Colon (tissue), 2 donors: ENCODE results near the gene SLC38A3.
"Not testable (repeated sequence)": the region's sequence is repeated elsewhere in the genome, so short reads cannot be mapped to it uniquely, and the experiment has no call there.

ENCODE experiments used
- FAIRE-seq: peaks from 2 replicates; lab custom pipeline; 2012; peaks lifted over from hg19 to GRCh38; lab: Jason Lieb, UNC
- donor health status: control.
- donor health status: control.

The SLC38A3 gene

GRCh38 chr3:50211368-50211717, 6.3 kb downstream of the SLC38A3 start:
- not testable (repeated sequence) for FAIRE-seq

DNA sequence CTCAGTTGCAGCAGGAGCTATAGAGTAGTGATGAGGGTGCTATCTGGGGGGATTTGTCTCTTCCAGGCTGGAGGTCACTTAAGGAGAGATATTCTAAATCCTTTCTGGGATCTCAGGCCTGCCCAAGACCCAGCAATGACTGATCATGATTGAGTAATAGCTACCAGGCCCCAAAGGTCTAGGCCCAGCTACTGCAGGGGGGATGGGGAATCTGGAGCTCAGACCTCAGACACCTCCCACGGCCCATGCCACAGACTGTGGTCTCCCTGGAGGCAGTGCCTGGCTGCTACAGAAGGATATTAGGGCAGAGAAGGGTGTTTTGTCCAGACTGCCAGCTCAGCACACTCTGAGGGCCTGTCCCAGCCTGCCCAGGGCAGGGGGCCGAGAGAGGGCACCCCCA, 6.9 kb downstream of the SLC38A3 start:
- FAIRE-seq: no peak

GRCh38 chr3:50212502-50212901, 7.4 kb downstream of the SLC38A3 start:
- FAIRE-seq: no peak

GRCh38 chr3:50212971-50213370, 7.9 kb downstream of the SLC38A3 start:
- FAIRE-seq: no peak

- no peak for FAIRE-seq
Observed at GRCh38 chr3:50213373-50213772, 8.3 kb downstream of the SLC38A3 start.

GRCh38 chr3:50214824-50215223, 9.8 kb downstream of the SLC38A3 start:
- no peak for FAIRE-seq

DNA sequence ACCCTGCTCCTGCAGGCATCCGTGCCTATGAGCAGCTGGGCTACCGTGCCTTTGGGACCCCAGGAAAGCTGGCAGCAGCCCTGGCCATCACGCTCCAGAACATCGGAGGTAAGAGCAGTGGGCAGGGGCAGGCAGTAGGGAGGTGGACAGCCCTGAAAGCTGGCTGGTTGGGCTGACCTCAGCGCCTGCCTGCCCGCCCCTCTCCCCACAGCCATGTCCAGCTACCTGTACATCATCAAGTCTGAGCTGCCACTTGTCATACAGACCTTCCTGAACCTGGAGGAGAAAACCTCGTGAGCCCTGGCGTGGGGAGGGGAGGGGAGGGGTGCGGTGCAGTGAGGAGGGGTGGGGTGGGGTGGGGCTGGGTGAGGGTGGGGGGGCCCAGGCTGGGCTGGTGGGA, 10.5 kb downstream of the SLC38A3 start:
- FAIRE-seq: no peak

GRCh38 chr3:50217681-50218080, 12.6 kb downstream of the SLC38A3 start:
- no peak for FAIRE-seq

DNA sequence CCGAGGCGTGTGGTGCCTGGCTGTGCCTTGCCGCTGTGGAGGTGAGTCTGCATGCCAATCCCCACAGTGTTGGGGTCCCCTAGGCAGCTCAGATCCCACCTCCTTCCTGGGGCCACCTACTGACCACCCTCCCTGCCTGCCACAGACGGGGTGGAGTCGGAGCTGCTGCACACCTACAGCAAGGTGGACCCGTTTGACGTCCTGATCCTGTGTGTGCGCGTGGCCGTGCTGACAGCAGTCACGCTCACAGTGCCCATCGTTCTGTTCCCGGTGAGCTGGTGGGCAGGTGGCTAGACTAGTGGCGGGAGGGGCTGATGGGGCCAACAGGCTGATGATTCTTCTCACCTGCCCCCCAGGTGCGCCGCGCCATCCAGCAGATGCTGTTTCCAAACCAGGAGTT, 13.4 kb downstream of the SLC38A3 start:
- no peak for FAIRE-seq

- FAIRE-seq: no peak
Observed at GRCh38 chr3:50219285-50219684, 14.2 kb downstream of the SLC38A3 start.

GRCh38 chr3:50220109-50220508, 15.0 kb downstream of the SLC38A3 start:
- no peak for FAIRE-seq

DNA sequence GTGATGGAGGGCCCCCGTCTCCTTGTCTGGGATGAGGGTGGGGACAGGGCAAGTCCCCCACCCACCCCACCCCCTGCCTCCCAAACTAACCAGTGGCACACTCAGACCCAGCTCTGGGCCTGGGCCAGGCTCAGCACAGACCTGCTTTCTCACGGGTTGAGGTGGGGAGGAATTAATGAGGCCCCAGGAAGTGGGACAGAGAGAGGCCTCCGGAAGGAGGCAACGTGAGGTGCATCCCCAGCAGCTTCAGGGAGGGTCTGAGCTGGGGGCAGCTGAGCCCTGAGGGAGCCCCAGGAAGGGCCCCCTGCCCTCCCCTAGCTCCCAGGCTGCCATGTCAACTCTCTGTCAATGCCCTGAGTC, 16.0 kb downstream of the SLC38A3 start:
- no peak for FAIRE-seq

DNA sequence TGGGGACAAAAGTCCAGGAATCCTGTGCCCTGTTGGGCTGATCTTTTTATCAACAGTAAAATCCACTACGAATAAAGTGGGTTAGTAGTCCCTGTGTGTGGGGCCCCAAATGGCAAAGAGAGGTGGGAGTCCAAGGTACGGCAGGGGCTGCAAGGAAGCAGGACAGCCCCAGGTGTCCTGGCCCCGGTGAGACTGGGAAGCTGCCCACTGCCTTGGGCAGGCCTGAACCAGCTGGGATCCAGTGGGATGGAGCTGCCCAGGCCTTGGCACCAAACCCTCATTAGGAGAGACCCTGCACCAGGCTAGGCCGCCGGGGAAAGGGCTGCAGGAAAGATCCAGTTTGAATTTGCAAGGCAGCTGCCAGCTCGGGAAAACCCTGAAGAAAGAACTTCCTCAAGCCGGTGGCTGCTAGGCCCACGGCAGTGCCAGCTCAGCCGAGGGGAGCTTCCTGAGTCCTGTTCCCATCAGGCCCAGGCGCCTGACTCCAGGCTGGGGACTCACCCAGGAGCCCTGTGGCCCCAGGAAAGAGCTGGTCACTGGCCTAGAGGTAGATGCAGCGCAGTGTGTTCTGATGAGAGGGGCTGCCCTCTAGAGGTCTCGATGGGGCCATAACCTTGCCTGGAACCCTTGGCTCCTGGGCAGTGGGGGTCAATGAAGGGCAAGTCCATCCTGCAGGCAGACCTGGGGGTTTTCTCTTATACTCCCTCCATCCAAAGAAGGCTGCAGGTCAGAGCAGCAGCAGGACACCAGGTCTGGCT, 16.5 kb downstream of the SLC38A3 start:
- FAIRE-seq: no peak

- no peak for FAIRE-seq
Observed at GRCh38 chr3:50222169-50222528, 17.1 kb downstream of the SLC38A3 start.

- FAIRE-seq: no peak
Observed at GRCh38 chr3:50224639-50225038, 19.6 kb downstream of the SLC38A3 start.

DNA sequence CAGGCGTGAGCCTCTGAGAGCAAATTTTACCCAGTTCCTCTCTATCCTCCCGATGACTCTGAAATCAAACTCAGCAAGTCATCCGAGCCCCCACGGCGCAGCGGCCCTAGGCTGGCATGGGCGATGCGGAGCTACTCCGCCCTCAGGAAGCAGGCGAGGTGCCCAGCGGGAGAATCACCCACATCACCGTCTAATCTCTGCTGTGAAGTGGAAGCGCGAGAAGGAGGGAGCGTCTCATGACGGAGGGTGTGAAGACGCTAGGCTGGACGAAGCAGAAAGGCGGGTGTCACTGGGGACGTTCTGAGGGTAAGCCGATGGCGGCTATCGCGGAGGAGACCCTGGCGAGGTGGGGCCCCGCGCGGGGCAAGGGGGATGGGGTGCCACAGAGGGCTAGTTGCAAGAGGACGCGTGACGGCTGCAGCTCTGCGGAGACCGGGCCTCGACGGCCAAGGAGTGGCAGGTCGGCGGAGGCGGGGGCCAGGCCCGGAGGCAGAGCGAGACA, 21.9 kb downstream of the SLC38A3 start:
- no peak for FAIRE-seq

- no peak for FAIRE-seq
Observed at GRCh38 chr3:50227390-50228183, 22.5 kb downstream of the SLC38A3 start.

DNA sequence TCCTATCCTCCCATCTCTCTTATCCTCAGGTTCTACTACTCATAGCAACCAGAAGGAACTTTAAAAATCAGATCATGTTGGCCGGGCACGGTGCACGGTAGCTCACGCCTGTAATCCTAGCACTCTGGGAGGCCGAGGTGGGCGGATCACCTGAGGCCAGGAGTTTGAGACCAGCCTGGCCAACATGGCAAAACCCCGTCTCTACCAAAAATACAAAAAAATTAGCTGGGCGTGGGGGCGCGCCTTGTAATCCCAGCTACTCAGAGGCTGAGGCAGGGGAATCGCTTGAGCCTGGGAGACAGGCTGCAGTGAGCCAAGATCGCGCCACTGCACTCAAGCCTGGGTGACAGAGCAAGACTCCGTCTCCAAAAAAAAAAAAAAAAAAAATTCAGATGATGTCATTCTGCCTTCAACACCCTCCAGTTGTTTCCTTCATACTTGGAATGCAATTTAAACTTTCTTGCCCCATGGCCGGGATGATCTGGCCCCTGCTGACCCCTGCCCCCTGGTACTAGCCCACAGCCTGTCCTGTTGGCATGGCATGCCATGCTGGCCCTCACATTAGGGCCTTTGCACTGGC, 23.2 kb downstream of the SLC38A3 start:
- FAIRE-seq: not testable (repeated sequence)

DNA sequence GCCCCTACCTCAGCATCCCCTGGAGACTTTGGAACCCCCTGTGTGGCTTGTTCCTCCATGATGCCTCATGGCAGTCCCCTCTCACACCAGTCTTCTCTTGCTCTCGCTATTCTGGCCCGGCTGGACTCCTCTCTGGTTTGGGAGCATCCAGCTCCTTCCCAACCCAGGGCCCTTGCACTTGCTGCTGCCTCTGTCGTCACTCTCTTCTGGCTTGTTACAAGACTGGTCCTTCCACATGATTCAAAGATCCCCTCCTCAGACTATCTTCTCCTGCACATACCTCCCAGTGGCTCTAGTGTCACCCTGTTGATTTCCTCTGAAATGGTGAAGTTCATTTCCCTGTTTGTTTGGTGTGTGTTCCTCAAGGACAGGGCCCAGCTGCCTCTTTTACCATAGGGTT, 24.4 kb downstream of the SLC38A3 start:
- FAIRE-seq: no peak

GRCh38 chr3:50230104-50230793, 25.2 kb downstream of the SLC38A3 start:
- FAIRE-seq: no peak

- no peak for FAIRE-seq
Observed at GRCh38 chr3:50230794-50231125, 25.7 kb downstream of the SLC38A3 start.

GRCh38 chr3:50231581-50231980, 26.5 kb downstream of the SLC38A3 start:
- no peak for FAIRE-seq

DNA sequence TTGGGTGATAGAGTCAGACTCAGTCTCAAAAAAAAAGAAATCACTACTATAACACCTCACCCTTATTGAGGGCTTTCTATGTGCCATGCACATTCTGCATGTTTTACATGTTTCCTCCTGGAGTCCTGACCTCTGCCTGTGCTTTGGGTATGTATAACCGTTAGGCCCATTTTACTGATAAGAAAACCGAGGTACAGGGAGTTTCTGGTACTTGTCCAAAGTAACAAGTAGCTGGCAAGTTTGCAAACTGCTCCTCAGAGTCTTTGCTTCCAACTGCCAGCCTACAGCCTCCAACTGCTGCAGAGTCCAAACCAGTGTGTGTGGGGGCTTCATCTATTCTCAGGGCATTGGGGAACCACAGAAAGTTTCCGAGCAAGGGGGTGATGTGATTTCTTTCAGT, 27.2 kb downstream of the SLC38A3 start:
- FAIRE-seq: no peak
